HG02885 (cell line): ENCODE results near the gene DTNB.

Experiments
- ATAC-seq: cut with Tn5 transposase; IDR thresholded peaks from one replicate; pipeline ENCODE4 v1.9.1; 2021; ENCODE audit warnings: mild to moderate bottlenecking; ENCODE audit not compliant: unreplicated experiment, poor library complexity

Gene DTNB

GRCh38 chr2:25377822-25378421, 295.5 kb downstream of the DTNB start:
- no peak for ATAC-seq

- ATAC-seq = peak; percentile 91
Observed at GRCh38 chr2:25376750-25377621, 296.4 kb downstream of the DTNB start.

GRCh38 chr2:25375989-25376545, 297.3 kb downstream of the DTNB start:
- ATAC-seq = no peak

- ATAC-seq = no peak
Observed at GRCh38 chr2:25375371-25375988, 297.9 kb downstream of the DTNB start.

GRCh38 chr2:25374827-25375226, 298.6 kb downstream of the DTNB start:
- no peak for ATAC-seq

GRCh38 chr2:25374411-25374810, 299.0 kb downstream of the DTNB start:
- no peak for ATAC-seq

GRCh38 chr2:25373269-25373981, 300.0 kb downstream of the DTNB start:
- ATAC-seq = no peak

- no peak for ATAC-seq
Observed at GRCh38 chr2:25372405-25373268, 300.7 kb downstream of the DTNB start.

- ATAC-seq = no peak
Observed at GRCh38 chr2:25371253-25372241, 301.8 kb downstream of the DTNB start.

- ATAC-seq = no peak
Observed at GRCh38 chr2:25369876-25370275, 303.5 kb downstream of the DTNB start.

- no peak for ATAC-seq
Observed at GRCh38 chr2:25369439-25369838, 303.9 kb downstream of the DTNB start.

- ATAC-seq = no peak
Observed at GRCh38 chr2:25368660-25369059, 304.7 kb downstream of the DTNB start.

GRCh38 chr2:25367296-25367695, 306.1 kb downstream of the DTNB start:
- no peak for ATAC-seq

- ATAC-seq = no peak
Observed at GRCh38 chr2:25366629-25367028, 306.7 kb downstream of the DTNB start.

- ATAC-seq = no peak
Observed at GRCh38 chr2:25365241-25365640, 308.1 kb downstream of the DTNB start.

- no peak for ATAC-seq
Observed at GRCh38 chr2:25363733-25364132, 309.6 kb downstream of the DTNB start.

- peak; percentile 70 for ATAC-seq
Observed at GRCh38 chr2:25362434-25363145, 310.8 kb downstream of the DTNB start.

- peak; percentile 90 for ATAC-seq
Observed at GRCh38 chr2:25362049-25362433, 311.3 kb downstream of the DTNB start.
